Colon (tissue), 2 donors: Measurements from ENCODE around the gene DCST1.

Source experiments
- FAIRE-seq: peaks from 2 replicates; lab custom pipeline; 2012; peaks lifted over from hg19 to GRCh38; lab: Jason Lieb, UNC
- donor health status: control.
- donor health status: control.

The DCST1 gene

DNA sequence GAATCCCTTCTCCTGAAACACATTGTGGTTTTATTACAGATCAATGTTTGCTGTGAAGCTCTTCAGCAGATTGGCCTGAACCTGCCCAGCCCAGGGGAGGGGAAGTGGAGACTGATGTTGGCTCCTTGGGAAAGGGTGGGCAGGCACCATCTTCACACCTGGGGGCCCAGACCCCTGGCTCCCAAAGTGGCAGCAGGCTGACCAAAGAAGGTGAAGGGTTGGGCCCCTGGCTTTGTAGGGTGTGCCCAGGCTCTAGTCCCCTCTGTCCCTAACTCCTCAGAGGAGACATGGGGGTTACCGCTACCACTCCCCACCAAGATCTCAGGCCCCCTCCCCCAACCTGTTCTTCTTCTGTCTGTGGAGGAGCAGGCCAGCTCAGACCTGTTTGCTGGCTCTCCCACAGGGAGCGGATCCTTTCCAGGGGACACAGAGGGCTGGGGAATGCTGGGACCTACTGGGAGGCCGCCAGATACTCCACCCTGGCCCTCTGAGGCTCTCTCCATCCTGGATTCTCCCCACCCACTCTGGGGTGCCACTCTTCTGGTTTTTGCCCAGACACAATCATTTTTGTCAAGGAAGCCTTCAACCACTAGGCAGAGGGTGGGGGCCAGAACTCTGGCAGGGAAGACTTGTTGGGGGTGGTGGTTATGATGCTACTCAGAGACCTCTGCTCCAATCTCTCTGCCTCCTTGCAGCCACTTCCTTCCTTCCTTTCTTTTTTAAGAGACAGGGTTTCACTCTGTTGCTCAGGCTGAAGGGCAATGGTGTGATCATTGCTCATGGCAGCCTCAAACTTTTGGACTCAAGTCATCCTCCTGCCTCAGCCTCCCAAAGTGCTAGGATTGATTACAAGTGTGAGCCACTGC, 40.0 kb downstream of the DCST1 start:
- FAIRE-seq, result no peak

GRCh38 chr1:155075535-155075934, 41.9 kb downstream of the DCST1 start:
- FAIRE-seq, result no peak

DNA sequence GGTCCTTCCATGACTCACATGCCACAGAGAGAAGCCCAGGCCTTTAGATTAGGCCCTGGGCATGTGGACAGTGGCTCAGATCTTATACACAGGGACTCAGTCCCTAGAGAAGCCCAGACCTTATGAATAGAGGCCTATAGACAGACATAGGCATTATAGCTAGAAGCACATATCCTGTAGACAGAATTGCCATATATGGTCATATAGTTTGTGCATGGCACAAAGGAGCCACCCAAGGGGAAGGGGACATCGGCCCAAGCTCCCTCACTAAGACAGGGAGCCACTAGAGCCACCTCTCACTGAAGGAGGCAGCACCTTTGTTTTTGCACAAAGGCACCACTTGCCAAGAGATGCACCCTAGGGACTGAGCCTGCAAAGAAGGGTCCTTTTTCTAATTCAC, 42.7 kb downstream of the DCST1 start:
- FAIRE-seq, result no peak

DNA sequence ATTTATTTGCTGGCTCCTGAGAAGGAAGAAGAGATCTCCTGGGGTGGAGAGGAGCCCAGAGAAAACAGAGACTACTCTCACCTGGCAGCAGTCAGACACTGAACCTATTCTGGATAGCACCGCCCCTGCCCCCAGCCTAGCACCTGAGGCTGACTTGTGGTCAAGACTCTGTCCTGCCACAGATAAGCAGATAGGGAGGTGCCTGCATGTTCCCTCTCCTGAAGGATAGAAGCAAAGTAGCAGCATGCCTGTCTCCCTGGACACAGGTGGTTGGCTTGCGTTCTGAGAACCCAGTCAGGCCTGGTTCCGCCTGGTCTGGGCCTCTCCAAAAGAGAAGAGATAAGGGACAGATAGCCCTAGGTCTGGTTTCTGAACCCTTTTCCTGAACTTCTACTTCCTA, 43.7 kb downstream of the DCST1 start:
- no peak for FAIRE-seq

- no peak for FAIRE-seq
These were observed 44.3 kb downstream of the DCST1 start for GRCh38 chr1:155077758-155078445.

DNA sequence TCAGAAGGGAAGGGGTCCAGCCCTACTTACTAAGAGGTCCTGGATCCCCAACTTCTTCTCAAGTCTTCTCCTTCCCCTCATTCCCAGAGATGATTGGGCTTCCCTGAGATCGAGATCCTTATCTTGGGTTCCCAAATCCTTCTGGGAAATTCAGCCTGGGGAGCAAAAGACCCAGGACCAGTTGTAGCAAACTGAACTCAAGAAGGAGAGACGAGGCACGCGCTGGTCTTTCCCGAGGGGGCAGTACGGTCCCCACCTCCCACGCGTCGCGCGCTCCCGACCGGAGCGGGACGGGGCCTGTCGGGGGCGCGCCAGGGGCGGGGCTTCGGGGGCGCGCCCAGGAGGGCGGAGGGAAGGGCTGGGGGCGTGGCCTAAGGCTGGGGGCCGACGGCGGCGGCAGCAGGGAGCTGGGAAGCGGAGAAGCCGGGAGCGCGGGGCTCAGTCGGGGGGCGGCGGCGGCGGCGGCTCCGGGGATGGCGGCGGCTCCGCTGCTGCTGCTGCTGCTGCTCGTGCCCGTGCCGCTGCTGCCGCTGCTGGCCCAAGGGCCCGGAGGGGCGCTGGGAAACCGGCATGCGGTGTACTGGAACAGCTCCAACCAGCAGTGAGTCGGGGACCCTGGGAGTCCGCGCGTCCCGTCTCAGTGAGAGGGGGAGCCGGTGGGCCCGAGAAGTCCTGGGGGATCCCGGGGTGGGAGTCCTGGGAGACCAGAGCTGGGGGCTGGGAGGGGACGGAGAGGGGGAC, 45.0 kb downstream of the DCST1 start, which contains the start of gene EFNA3:
TSS of gene EFNA3 (plus strand) at position 369 of the 741 bp plus-strand sequence. CDS start at position 474, 105 bp downstream.
- no peak for FAIRE-seq

DNA sequence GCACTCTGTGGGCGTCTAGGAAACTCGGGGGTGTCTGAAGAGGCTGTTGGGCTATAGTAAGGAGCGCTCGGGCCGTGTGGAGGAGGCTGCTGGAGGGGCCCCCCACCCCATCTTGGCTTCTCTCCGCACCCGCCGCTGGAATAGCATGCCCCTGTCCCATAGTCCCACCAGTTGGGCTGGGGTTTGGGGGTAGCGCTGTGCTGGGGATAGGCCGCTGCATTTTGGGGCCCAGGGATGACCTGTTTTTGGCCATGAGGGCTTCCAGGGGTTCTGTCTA, 45.5 kb downstream of the DCST1 start:
- no peak for FAIRE-seq

DNA sequence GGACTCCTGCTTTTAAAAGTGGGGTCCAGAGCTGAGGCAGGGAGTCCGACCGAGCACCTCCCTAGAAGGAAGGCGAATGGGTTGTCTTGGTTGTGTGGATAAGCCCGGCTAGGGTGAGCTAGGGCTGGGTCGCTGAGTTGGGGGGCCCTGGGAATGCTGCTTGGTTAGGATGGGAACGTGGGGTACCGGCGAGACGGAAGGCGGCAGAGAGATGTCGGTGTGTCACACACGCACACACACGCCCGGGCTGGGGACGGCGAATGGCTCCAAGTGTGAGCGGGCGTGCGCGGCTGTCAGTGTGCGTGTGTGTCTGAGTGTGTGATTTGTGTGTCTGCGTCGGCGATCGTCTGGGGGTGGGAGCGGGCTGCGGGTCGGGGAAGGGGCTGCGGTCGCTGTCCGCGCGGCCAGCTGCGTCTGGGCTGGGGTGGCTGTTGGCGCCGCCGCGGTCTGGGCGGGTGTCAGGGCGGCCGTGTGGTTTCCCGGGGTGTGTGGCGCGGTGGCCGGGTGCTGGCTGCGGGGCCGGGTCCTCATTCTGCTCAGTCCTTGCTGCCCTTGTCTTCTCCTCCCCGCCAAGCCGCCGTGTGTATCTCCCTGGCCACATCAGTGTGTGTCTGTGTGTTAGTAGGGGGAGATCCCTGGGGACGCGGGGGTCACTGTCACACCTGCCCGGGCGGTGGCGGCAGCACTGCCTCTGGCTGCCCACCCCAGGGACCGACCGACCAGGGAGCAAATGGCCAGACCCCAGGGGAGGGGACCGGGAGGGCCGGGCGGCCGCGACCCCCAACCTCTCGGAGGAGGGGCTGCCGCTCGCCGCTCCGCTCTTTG, 46.1 kb downstream of the DCST1 start:
- no peak for FAIRE-seq

DNA sequence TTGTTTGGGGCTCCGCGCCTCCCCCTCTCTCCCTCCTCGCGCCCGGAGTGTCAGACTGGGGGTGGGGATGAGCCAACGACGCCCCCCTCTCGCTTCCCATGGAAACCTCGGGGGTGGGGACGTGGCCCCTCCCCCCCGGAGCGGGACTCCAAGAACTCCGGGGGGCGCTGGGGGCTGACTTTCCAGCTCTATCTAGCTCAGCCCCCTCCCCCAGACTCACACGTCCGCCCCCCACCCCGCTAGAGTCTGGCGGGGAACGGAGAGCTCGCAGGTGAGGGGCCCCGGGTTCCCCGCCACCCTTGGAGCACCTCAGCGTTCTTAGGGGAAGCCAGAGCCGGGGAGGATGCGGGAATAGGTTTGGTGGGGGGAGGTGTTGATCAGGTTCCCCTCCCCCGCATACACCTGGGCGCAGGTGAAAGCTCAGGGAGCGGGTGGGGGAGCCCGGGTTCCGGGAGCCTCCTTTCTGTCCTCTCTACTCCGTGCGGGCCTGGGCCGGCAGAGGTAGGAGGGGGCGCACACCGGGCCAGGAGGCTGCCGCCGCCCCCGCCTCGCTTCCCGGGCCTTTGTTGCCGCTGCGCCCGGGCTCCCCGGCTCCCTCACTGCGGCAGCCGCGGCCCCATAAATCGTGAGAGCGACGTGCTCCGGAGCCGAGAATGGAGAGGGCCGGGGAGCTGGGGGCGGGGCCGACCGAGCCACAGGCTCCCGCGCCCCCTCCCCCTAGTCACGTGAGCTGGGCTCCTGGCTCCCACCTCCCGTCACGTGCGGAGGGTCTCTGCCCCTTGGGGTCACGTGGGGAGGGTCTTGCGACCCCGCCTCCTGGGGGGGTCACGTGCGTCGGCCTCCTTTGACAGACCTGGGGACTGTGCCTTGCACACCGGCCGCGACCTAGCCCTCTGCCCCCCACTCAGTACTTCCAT, 46.9 kb downstream of the DCST1 start:
- FAIRE-seq, result no peak

GRCh38 chr1:155081472-155082300, 48.1 kb downstream of the DCST1 start:
- no peak for FAIRE-seq

DNA sequence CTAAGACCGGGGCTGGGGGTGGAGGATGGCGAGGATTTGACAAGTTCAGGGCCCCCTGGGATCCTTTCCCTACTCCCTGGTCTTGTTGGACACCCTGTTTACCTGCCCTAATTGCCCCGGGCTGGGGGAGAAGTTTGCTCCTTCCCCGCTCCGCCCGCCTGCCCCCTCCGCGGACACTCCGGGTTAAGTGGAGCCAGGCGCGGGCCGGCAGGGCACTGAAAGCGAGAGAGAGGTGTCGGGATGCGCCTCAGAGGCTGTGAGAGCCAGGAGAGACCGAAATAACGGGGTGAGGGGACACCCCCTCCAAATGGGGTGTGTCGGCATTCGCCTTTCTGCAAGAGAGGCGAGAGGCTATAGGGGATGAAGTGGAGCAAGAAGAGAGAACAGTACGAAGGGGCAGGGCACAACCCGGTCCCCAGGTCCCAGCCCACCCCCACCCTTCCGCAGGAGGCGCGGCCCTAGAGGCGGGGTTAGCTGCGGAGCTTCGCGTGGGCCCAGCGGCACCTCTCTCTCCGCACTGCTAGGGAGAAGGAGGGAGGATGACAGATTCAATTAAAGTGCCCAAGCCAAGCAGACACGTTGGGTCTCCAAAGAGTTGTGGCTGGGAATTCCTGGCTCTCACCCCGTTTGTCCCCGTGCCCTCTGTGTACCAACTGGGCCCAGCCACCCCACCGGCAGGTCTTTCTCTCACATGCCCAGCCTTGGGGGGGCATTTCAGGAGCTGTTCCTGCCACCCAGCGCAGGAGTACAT, 48.9 kb downstream of the DCST1 start:
- no peak for FAIRE-seq

DNA sequence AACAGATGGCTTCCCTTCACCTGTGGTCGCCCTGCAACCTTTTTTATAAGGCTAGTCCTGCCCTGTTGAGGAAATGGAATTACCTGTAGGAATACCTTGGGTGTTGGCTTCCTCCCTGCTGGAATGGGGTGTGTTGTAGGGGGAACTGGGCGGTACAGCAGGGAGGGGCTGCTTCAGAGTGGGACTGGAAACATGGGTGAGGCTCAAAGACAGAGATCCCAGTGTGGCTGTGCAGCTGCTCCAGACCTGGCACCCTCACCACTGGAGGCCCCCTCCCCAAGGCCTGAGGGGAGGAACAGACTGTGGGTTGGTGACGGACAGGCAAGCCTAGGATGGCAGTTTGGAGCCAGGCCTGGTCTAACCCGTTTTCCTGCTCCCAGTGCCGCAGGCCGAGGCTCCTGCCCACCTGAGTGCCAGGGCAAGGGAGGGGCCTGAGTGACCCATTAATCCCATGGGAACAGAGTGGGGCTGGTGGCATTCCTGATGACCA, 49.5 kb downstream of the DCST1 start:
- FAIRE-seq, result no peak

DNA sequence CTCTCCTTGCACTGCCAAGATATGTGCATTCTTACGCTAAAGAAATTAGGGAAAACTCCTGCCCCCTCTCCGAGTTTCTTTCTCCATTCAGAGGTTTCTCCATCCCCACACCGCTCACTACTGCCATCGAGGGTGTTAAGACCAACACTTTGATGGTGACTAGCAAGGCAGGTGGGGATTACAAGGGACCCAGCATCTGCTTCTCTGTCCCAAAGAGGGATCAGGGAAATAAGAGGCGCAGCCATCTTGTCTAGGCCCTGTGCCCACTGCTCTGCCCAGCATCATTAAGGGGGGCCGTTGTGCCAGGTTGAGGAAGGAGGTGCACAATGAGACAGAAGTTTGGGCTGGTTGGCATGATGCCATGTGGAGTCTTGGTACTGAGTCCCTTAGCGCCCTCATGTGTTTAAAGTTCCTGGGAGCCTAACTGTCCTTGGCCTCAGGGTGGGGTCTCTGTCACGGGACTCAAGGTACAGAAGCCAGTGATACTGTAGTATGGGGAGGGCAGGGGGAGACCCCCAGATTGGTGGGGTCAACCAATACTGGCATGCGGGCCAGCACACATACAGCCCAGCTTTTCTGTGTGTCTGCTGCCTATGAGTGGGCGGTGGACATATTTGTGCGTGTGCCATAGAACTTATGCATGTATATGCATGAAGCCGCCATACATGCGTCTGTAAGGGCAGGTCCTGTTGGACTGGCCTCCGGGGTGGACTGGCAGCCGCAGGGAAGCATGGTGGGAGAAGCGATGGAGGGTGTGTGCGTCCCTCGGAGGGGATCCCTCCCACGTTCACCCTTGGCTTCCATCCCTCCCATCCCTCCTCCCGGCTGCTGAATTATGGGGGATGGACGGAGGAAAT, 50.5 kb downstream of the DCST1 start:
- FAIRE-seq, result no peak

- FAIRE-seq, result no peak
These were observed 51.3 kb downstream of the DCST1 start for GRCh38 chr1:155084722-155085503.

DNA sequence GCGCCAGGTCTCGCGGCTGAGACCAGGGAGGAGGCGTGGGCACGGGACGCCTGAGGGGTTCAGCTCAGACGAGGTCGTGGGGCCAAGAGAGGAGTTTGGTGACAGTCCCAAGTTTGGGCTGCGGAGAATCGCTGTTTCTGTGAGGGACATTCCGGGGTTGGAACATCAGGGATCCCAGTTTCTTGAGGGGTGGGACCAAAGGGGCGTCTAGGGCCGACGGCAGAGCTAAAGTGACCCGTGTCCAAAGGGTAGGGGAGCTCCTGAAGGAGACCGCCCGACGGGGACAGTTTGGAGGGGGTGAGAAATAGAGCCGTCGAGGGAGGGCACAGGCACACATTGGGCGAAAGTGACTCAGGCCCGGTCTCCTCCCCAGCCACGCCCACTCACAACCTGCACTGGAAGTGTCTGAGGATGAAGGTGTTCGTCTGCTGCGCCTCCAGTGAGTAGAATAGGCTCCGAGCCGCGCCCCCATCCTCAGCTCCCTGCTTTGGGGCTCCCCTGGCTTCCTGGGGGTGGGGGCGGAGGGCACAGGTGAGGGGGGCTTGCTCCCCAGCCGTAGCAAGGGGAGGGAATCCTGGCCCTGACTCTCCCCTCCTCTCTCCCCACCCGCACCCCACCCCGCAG, 52.0 kb downstream of the DCST1 start:
- no peak for FAIRE-seq

DNA sequence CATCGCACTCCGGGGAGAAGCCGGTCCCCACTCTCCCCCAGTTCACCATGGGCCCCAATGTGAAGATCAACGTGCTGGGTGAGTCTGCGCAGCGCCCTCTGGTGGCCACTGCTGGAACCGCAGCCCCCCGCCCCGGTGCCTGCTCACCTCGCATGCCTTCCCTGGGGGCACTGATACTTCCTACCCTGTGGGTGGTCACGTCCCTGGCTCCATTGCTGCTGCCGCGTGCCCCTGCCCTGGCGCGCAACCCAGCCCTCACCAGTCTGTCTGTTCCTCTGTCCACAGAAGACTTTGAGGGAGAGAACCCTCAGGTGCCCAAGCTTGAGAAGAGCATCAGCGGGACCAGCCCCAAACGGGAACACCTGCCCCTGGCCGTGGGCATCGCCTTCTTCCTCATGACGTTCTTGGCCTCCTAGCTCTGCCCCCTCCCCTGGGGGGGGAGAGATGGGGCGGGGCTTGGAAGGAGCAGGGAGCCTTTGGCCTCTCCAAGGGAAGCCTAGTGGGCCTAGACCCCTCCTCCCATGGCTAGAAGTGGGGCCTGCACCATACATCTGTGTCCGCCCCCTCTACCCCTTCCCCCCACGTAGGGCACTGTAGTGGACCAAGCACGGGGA, 52.6 kb downstream of the DCST1 start:
- no peak for FAIRE-seq
